ENCODE data around the gene WNT7B.

WNT7B gene

DNA sequence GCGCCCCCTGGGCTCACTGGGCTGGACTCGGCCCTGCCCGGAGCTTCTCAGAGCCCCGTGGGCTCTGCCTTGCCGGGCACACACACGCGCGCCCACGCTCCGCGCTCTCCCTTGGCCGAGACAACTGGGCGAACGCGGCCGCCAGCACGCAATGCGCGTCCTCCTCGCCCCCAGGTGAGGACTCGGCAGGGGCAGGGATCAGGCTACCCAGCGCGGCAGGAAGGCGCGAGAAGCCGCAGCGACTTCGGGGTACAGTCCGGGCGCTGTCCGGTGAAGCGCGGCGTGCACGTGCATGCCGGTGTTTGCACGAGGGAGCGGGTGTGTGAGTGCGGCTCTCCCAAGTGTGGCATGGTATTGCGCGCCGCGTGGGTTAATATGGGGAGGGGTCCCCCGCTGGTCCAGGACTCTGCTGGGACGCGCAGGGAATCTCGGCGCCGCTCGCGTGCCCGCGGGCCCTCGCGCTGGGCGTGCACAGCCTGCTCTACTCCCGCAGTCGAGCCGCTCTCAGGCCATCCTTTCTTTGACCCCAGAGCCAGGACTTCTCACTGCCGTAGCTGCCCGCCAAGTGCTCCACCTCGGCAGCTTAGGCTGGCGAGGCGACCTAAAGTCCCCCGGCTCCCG is 5.4 kb downstream of the WNT7B start:
- no peak for DNase-seq (ENCODE audit: low spot score)

DNA sequence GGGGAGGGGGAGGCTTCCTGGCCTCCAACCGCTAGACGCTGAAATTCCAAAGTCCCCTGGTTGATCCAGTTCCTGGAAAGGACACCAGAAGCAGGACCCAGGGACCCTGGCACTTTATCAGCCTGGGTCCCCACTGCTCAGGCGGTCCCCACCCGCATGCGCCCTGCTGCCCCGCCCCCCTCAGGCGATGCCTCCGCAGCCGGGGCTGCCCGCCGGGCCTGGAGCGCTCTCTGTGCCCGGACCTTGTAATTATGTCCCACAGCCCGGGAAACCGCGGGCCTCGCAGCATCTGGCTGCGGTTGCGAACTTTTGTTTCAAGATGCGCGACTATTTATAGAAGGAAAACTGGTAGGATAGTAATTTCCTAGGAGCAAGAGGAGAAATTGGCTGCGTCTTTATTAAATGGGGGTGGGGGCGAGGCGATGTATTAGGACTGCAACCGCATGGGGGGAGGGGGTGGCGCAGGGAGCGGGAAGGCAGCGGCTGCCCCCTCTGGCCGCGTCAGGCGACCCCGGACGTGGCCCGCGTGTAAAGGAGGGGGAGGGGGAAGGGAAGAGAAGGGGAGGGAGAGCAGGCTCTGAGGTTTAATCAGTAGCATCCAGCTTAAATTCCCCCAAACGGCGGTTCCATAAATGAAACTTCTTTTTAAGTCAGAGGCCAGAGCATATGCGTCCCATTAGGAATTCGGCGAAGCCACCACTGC is 6.1 kb downstream of the WNT7B start:
- DNase-seq (ENCODE audit: low spot score), result no peak

DNA sequence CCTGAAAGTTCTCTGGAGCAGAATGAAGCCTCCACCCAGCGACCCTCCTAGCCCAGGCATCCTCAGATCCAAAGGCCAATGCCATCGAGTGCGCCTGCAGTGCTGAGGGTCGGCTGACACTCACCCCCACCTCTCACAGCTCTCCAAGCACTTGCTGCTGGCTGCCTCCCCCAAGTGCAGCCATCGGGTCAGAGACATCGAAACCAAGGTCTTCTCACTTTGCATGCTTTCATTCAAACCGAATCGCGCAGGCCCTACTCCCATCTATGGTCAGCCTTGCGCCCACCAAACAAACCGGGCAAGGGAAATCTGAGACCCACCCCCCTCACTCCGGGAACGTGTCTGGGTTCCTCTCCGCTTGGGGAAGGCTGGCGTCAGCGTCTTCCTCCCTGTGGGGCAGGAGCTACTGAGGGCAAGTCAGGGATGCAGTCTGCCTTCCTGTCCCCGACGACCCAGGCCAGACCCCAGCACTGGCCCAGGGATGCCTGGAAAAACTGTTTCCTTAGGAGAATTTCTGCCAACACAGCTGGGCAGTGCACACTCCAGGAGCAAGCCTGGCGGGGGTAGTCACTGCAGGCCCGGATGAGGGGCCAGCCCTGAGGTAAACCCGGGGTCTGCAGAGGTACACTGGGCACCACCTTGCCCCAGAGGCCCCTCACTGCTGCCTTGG is 7.0 kb downstream of the WNT7B start:
- no peak for DNase-seq (ENCODE audit: low spot score)

GRCh38 chr22:45969414-45969799 is 7.6 kb downstream of the WNT7B start:
- DNase-seq (ENCODE audit: low spot score), result no peak

GRCh38 chr22:45968751-45969413 is 8.1 kb downstream of the WNT7B start:
- no peak for DNase-seq (ENCODE audit: low spot score)

DNA sequence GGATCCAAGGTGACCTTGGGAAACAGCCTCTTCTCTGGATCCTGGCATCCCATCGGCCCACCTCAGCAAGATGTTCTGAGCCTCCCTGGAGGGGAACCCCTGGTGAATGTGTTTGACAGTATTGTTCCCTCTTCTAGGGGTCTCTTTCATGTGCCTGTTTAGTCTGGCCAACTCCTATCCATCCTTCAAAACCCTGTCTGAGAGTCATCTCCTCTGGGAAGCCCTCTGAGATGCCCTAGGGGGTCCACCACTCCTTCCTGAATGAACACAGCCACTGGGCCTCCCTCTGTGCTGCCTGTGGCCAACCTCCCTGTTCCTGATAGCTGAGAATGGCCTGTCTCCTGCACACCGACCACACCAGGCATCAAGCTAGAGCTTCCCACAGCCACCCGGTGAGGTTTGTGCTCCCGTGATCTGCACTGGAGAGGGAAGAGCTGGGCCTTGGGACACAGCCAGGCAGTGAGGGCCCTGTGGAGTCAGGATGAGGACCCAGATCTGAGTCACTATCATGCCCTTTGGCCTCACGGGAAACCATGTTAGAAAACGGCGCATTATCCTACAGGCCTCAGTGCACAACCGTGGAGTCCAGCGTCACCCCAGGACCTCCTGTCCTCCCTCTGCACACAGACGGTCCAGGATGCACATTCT is 8.8 kb downstream of the WNT7B start:
- DNase-seq (ENCODE audit: low spot score), result no peak

- DNase-seq (ENCODE audit: low spot score), result no peak
Observed at GRCh38 chr22:45966895-45967365, 10.0 kb downstream of the WNT7B start.

DNA sequence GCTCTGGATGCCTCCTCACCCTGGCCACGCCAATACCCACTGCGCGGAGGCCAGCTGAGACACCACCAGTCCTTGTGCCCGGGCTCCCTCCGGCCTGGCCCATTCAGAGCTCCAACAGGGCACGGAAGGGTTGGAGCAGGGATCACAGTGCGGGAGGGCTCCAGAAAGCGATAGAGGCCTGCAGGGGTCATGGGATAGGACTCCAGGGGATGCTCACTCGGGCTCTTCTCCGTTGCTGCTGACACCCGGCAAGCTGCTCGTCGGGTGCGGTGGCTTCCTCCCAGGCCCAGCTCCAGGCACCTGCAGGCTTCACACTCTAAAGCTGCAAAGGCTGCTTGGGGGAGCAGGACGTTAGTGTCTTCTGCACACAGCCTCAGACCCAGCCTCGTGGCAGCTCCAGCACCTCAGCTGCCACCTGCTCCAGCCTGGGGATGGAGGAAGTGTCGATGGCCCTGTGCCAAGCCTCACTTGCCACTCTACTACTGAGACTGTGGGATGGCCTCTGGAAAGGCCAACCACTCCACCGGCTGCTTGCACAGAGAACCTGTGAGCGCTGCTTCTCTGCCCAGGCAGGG is 10.6 kb downstream of the WNT7B start:
- DNase-seq (ENCODE audit: low spot score), result no peak

DNA sequence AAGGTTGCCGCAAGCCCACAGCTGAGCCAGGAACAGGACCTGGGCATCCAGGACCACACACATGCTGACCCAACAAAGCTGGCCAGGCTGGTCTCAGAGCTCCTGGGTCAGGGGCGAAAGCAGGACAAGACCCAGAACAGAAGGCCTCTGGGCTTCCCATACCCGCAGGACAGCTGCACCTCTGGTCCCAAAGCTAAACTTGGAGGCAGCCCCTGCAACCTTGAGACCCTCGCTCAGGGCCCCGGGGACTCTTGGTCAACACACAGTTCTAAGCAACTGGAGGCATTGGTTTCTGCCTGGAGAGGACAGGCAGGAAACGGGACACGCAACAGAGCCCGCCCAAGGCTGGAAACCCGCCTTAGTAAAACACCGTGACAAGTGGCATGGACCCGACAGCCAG is 11.4 kb downstream of the WNT7B start:
- DNase-seq (ENCODE audit: low spot score), result no peak

GRCh38 chr22:45964926-45965527 is 11.9 kb downstream of the WNT7B start:
- DNase-seq (ENCODE audit: low spot score), result no peak

GRCh38 chr22:45964372-45964771 is 12.6 kb downstream of the WNT7B start:
- no peak for DNase-seq (ENCODE audit: low spot score)

DNA sequence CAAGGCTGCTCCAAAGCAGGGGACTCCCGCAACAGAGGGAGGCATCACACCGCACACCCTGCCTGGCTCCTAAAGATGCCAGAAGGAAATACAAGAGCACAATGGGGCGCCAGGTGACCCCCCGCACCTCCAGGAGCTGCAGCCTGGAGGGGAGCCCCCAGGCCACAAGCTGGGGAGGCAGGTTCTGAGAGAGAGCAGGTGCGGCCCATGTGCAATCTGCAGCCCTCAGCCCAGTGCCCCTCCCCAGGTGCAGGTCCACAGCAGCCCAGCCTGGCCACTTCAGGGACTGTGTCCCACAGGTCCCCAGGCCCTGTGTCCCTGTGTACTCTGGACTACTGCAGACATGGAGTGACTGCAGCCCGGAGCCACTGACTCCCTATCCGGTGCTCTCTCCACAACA is 13.1 kb downstream of the WNT7B start:
- DNase-seq (ENCODE audit: low spot score), result no peak

DNA sequence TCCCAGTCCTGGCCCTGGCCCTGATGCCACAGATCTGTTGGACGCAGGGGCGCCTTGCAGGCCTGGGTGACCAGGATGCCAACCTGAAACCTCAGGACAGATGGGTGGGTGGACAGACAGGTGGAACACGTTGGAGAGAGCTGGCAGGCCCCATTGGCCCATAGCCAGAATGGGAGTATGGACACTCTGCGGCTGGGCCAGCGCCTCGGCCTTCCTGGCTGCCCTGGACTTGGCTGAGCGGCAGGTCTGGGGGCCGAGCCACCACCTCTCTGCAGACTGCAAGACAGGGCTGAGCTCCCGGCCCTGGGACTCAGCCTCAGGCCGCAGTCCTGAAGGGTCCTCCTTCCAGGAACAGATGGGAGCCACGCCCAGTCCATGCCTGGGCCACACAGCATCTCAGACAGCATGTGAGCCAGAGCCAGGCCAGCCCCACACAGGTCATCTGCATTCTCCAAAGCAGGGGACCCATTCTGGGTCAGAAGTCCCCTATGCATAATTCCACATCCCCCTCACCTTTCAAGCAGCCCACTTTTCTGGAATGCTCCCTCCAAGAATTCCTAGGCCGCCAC is 14.1 kb downstream of the WNT7B start:
- no peak for DNase-seq (ENCODE audit: low spot score)

DNA sequence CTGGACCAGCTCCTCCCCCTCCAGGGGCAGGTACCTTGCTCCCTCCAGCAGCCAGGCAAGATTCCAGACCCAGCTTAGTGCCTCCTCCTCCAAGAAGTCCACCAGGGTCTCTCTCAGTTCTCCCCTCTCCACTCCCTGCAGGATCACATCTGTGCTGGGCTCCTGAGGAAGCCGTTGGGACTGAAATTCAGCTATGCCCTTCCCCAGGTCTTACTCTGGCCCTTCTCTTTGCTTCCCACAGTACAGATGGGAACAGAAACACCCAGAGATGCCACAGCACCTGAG is 14.6 kb downstream of the WNT7B start:
- DNase-seq (ENCODE audit: low spot score), result no peak

- DNase-seq (ENCODE audit: low spot score), result no peak
Observed at GRCh38 chr22:45961679-45962433, 15.1 kb downstream of the WNT7B start.

DNA sequence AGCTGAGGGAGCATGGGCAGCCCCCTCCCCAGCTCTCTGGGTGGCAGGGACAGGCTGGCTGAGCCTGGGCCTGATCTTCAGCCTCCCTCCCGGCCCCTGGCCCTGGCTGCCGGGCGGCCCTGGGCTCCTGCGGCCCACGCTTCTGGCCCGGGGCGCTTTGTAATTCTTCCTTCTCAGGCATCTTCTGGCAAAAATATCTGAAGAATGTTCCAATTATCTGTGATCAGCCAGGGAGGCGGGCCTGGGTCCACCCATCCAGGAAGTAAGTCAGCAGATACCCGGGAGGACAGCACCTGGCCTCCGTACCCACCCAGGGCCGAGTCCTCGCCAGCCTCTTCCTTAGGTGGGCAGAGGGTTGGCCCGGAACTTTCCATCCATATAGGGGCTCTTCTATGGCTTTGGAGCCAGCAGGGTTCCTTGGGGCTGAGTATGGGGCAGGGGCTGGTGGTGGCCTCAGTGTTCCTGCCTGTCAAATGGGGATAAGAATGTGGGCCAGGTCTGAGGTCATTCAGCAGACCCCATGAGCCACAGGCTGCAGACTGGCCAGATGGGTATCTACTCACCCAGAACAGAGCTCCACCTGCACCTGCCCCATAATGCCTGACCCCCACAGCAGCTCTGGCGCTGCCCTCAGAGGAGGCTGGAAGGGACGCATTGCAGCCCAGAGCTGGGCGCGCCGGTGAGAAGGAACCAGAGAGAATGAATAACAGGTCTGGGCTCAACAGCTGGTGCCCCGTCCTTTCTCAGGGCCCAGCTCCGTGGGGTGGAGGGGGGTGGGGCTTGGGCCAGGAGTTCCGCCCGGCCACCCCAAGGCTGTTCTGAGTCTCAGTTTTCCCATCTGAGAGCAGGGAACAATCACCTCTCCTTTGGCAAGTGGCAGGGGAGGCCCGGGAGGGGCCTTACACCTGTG is 16.2 kb downstream of the WNT7B start:
- no peak for DNase-seq (ENCODE audit: low spot score)

DNA sequence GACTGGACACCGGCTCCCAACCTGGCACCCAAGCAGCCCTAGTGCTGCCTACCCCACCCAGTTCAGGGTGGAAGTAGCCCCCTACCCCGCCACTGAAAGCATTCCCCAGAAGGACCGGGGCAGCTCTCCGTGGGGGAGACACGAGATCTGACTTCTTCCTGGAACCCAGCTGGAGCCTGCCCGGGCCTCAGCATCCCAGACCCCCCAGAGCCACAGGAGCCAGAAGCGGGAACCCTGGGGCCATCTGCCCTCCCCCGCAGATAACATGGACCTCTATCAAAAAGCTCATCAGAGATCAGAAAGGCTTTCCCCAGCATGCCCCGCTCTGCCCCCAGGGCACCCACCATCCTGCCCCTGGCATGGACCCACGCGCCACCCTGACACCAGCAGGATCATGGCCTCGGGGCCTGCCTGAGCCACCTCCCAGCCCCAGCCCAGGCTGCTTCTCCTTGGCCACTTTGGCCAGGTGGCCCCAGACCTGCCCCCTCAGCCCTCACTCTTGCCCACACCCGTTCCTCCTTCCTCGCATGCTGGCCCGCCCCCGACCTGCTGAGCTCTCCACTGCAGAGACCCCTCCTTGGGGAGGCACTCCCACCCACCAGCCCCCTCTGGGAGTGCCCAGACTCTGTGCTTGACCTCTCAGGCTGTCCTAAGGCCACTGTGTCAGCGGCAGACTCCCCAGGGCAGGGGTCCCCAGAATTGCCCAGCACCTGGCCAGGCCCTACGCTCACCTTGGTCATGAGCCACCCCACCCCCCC is 17.1 kb downstream of the WNT7B start:
- no peak for DNase-seq (ENCODE audit: low spot score)

DNA sequence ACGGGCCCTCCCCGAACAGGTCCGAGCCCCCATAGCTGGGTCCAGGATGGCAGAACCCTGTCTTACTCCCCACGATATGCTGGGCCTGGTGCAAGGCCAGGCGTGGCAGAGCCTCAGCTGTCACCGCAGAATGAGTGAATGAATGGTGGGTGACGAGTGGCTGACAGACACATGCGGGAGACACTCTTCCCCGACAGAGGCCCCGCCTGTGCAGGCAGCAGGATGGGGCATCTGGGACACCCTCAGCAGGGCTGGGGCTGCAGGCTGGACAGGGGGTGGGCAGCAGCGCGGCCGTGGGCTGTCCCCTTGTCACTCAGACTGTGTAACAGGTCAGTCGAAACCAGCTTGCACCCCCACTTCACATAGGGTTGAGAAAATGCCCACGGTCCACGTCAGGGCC is 18.0 kb downstream of the WNT7B start:
- no peak for DNase-seq (ENCODE audit: low spot score)

- no peak for DNase-seq (ENCODE audit: low spot score)
Observed at GRCh38 chr22:45957826-45958225, 19.1 kb downstream of the WNT7B start.

All from D341Med (cell line).